CD4-positive, alpha-beta T cell treated with Interleukin-15 for 1 hour (primary cell): ENCODE results near the gene KYAT1.

Source experiments
- DNase-seq: peaks from one replicate; pipeline ENCODE4 v3.0.0-alpha.2; 2020

Gene KYAT1

DNA sequence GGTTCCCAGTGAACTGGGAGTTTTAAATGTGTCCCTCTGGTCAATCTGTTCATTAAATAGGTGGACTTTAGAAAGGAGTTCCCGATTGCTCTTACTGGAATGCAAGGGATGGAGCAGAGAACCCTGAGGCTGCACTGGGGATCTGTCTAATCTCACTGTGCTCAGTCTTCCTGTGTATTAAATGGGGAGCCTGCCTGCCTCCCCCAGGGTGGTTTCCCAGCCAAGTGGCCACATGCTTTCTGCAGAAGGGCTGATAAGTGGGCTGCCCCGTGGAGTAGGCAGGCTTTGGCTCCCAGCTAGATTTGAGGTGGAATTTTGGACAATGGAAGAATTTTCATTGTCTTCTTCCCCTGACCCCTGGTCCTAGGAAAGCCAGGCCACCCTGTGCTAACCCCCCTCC lies 25.0 kb upstream of the KYAT1 start:
- no peak for DNase-seq

DNA sequence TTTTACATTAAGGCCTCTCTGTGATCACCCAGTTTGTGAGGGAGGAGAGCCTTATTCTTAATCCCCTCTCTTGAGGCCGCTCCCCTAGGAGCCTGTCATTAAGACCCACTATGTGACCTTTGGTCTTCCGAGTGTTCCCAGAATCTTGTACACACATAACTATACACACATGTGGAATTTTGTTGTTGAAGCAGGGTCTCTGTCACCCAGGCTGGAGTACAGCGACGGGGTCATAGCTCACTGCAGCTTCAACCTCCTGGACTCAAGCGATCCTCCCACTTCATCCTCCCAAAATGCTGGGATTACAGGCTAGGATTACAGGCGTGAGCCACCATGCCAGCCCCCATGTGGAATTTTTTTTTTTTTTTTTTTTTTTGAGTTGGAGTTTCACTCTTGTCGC lies 24.2 kb upstream of the KYAT1 start:
- no peak for DNase-seq

DNA sequence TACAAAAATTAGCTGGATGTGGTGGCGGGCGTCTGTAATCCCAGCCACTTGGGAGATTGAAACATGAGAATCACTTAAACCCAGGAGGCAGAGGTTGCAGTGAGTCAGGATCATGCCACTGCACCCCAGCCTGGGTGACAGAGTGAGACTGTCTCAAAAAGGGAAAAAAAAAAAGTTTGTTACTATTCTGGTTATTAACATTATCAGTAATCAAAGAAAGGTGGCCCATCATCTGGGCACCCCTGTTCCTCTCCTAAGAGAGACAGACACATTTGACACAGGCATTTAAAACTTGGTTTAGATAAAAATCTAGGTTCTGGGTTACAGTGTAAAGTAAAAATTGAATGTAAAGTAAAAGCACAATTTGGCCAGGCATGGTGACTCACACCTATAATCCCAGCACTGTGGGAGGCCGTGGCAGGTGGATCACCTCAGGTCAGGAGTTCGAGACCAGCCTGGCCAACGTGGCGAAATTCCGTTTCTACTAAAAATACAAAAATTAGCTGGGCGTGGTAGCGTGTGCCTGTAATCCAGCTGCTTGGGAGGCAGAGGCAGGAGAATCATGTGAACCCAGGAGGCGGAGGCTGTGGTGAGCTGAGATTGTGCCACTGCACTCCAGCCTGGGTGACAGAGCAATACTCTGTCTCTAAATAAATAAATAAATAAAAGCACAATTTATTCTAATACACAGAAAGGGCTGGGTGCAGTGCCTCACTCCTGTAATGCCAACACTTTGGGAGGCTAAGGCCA lies 22.3 kb upstream of the KYAT1 start:
- DNase-seq, result no peak

DNA sequence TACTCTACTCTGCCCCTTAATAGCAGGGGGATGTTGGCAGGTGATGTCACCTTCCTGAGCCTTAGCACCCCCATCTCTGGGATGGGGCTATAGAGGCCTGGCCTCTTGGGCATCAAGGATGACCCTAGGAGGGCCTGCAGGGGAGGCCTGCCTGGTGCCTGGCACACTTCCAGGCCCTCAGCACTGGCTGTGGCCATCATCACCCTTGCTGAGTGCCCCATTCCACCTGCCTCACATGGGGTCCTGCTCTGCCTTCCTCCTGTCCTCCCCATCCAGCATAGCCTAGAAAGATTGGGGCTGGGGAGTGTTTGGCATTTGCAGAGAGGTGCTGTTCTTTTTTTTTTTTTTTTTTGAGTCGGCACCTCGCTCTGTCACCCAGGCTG lies 21.3 kb upstream of the KYAT1 start:
- no peak for DNase-seq

DNA sequence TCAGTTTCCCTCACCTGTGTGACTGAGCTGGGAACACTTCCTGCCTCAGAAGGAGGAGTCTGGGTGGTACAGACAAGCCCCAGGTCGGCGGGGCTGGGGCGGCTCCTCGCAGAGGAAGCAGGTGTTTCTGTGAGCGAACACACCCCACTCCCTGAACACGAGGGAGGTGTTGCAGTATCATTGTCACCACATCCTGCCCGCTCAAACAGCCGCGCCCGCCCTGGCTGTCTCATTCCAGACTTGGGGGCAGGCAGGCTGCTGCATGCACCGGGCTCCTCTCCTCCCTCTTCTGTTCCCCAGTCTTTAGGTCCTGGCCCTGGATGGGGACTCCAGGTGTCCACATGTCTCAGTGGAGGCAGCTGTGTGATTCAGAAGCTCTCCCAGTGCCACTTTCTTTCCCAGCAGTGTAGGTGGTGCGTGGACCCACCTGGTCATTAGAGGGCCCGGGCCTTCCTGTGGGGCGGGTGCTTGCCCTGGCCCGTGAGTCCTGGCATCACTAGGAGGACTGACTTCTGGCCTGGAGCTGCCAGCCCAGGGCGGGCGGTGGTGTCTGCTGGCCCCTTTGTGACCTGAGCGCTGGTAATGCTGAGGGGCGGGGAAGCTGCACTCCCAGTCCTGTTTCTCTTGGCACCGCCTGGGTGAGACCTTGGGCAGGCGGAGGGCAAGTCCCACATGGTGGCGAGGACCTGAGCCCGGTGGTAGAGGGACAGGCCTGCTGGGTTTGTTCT lies 20.8 kb upstream of the KYAT1 start:
- peak; percentile 88 for DNase-seq

DNA sequence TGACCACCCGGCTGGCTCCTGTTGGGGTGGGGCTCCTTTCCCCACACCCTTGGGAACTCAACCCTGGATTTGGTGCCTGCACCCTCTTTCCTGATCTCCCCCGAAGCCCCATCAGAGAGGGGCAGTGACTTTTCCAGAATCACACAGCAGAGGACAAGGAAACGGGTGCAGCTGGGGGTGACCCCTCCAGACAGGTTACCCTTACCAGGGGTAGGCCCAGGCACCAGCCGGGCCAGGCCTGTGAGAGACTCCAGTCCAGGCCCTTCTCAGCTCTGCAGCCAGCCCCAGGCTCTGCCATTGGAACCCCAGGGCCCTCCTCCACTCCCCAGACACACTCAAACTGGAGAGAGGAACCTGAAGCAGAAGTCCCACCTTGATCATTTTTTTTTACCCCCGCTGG lies 20.1 kb upstream of the KYAT1 start:
- no peak for DNase-seq

- no peak for DNase-seq
Measured at GRCh38 chr9:128901379-128901778, 19.6 kb upstream of the KYAT1 start.

GRCh38 chr9:128899566-128900322 lies 18.0 kb upstream of the KYAT1 start:
- no peak for DNase-seq

DNA sequence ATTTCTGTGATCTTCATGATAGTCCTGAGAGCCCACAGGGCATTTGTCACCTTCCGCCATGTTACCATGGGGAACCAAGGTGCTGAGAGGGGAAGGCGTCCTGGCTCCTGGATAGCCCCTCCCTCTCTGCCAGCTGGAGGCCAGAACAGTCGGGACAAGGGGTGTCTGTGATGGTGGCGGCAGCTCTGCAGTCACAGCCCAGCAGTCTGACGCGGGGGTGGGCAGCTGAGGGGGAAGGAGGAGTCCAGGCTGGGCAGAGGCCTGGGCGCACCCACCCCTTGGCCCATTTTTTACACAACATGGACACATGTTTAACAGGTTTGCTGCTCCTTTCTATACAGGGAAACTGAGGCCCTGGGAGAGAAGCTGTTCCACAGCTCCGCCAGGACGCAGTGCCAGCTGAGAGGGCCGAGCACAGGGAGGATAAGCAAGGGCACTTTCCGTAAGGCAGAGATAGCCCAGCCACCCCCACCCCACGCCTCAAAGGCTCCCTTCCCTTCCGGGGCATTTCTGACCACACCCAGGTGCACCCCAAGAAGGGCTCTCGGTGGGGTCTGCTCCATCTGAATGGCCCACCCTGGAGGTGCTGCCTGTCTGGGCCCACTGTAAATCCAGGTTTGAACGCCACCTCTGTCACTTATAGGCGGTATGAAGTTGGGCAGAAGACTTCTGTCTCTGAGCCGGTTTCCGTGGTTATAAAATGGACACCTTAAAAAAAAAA lies 17.3 kb upstream of the KYAT1 start:
- no peak for DNase-seq

GRCh38 chr9:128898382-128898781 lies 16.6 kb upstream of the KYAT1 start:
- DNase-seq, result no peak

- no peak for DNase-seq
Measured at GRCh38 chr9:128895556-128895955, 13.8 kb upstream of the KYAT1 start.

GRCh38 chr9:128894764-128895163 lies 13.0 kb upstream of the KYAT1 start:
- DNase-seq, result no peak

DNA sequence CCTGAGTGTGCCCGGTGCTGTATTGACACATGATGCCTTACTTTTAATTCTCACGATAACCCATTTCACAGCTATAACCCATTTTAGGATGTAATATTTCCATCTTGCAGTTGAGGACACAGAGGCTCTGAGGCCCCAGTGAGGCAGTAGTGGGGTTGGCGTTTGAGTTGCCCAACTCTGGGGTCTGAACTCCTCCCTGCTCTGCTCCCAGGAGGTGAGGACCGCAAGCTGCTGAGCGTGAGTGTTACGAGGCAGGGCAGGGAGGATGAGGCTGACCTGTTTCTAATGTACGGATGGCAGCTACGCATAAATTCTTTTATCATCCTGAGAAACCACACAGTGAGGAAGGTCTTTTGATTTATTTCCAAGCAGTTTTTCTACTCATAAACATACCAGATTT lies 11.6 kb upstream of the KYAT1 start:
- no peak for DNase-seq

GRCh38 chr9:128892221-128892921 lies 10.6 kb upstream of the KYAT1 start:
- DNase-seq, result peak; percentile 30

DNA sequence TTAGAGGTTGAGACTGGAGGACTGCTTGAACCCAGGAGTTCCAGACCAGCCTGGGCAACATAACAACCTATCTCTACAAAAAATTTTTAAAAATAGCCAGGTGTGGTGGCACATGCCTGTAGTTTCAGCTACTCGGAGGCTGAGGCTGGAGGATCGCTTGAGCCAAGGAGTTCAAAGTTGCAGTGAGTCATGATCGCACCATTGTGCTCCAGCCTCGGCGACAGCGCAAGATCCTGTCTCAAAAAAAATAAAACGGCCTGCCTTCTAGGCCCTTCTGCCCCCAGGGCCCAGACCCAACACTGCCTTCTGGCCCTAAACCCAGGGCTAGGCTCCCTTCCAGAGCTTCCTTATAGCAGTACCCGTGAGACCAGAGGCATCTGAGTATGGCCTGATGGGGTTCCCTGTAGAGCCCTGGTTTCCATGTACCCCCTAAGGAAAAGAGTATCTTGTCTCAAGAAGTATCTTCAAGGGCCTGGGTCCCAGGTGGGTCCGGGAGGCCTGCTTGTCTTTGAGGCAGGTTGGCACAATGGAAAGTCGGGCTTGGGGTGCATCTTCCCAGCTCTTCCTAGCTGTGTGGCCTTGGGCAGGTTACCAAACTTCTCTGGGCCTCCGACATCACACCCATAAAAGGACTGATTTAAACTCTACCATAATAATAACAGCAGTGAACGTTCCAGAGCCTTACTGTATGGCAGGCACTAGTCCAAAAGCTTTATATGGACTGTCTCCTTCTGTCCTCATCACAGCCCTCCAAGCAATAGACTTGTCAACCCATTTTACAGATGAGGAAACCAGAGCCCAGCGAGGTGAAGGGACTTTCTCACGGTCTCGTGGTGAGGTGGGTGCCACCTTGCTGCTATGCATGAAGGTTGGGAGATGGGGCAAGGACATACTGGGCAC lies 9.8 kb upstream of the KYAT1 start:
- DNase-seq, result no peak

DNA sequence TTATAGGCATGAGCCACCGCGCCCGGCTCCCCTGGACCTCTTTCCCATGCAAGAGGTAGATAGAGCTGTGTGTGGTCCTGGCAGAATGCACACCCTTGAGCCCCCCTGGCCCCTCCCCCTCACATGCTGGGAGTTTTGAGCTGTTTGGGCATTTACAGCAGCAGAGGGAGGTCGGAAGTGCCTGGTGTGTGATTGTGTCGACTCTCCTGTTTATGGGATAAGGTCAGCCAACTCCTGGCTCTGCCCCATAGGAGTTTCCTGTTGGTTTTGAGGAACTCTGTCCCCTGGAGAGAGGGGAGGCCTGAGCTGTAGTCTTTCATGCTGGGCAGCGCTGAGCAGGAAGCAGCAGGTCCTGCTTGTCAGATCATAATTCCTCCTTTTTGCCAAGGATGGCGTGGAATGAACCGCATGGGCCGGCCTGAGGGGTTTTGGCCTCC lies 6.2 kb upstream of the KYAT1 start:
- no peak for DNase-seq

DNA sequence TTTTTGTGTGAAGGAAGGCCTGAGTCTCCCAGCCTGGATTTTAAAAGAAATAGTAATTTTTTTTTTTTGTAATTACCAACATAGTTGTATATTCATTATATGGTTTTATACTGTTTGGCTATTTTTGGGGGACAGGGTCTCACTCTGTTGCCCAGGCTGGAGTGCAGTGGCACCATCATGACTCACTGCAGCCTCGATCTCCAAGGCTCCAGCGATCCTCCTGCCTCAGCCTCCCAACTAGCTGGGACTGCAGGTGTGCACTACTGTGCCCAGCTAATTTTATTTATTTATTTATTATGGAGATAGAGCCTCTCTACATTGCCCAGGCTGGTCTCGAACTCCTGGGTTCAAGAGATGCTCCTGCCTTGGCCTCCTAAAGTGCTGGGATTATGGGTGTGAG lies 5.3 kb upstream of the KYAT1 start:
- no peak for DNase-seq

DNA sequence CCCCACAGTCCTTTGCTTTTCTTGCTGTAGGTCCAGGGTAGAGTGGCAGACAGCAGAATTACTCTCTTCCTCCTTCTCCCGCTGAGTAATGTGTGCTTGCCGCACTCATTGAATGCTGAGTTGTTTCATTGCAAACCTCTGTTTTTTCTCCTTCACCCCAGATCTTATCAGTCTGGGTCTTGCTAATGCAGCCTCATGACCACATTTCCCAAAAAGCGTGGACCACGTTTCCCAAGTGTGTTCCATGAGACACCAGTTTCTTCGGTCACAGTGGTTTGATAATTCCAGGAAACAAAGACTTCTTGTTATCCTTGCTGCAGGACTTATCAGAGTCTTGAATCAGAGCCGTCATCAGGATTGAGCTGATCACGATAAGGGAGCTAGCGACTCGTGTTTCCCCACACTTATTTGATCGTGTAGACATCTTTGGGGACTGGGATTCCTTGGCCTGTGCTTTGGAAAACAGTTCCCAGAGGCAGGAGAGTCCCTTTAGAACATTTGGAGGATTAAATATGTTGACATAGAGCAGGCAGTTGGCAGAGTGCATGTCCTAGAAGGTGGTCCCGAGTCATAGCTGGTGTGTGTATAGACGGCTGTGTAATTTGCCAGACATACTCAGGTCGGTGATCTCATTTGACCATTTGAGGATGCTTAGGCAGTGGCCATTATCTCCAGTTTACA lies 4.6 kb upstream of the KYAT1 start:
- DNase-seq, result no peak

DNA sequence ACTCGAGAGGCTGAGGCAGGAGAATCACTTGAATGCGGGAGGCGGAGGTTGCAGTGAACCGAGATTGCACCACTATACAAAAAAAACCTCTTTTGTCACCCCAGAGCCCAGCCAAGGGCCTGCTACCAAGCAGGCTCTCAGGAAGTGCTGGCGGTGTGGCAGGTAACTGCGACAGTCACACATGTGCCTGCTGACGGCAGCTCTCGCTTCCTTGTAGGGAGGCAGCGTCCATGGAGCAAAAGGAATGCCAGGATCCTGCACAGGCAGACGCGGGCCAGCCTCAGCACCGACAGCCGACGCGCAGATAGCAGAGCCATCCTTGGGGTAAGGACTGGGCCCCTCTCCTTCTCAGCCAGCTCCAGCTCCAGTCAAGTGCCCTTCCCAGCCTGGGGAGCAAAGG lies 4.0 kb upstream of the KYAT1 start:
- no peak for DNase-seq

DNA sequence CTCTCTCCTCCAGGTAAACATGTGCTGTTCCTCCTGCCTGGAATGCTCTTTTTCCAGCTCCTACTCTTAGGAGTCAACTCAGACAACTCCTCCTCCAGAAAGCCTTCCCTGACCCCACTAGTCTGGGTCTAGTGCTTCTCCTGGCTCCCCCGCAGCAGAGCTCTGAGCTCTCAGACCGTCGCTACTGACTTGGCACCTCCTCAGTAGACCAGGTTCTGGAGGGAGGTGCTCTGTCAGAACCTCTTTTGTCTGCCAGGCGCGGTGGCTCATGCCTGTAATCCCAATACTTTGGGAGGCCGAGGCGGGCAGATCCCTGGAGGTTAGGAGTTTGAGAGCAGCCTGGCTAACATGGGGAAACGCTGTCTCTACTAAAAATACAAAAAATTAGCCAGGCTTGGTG lies 3.6 kb upstream of the KYAT1 start:
- no peak for DNase-seq

DNA sequence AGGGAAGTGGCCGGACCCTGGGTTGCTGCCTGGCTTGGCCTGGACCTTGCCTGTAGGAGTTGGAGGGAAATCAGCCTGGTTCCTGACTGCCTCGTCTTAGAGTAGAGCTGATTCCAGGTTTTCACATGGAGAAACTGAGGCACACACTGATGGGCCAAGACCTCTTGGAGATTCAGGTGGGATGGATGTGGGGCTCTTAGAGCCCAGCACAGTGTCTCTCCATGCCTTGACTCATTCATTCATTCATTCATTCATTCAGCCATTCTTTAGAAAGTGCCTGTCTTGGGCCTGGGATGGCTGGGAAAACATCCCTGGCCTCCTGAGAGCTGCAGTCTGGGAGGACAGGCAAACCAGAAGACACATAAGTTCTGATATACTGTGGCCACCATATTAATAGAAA lies 2.4 kb upstream of the KYAT1 start:
- DNase-seq, result no peak
